GM23248 (cell line): ENCODE measurements around the gene LRRC28.

Source experiments
- EZH2 ChIP-seq: fragments of 200-600 bp; sonication (generic); IDR thresholded peaks from 2 replicates; pipeline ENCODE4 v1.6.1; 2018; ENCODE audit warnings: antibody characterized with exemption, mild to moderate bottlenecking; ENCODE audit not compliant: insufficient read depth, poor library complexity, severe bottlenecking
- EZH2phosphoT487 ChIP-seq: fragments of 200-600 bp; sonication (generic); IDR thresholded peaks from 2 replicates; pipeline ENCODE4 v1.6.1; 2018; ENCODE audit warnings: antibody characterized with exemption, moderate library complexity, mild to moderate bottlenecking, low read depth; ENCODE audit not compliant: insufficient read depth

- TF ChIP-seq EZH2, result no peak
- TF ChIP-seq EZH2phosphoT487, result no peak
Measured at GRCh38 chr15:99207672-99208071, 43.6 kb upstream of the LRRC28 start.
